ENCODE data around the gene NXNL1.
A peak's percentile ranks its signal among the peaks of the same experiment; 100 is the strongest.

Gene NXNL1

GRCh38 chr19:17497149-17497798 lies 36.5 kb upstream of the NXNL1 start (continued):
- no peak for TF ChIP-seq ZFP41 (tag by site-specific recombination; IDR thresholded peaks at IDR 0.05; ENCODE audit: borderline replicate concordance)
- no peak for TF ChIP-seq ZNF202 (tag by site-specific recombination; IDR thresholded peaks at IDR 0.05; ENCODE audit: borderline replicate concordance)
- TF ChIP-seq ZBTB11 (tag by site-specific recombination; conservative IDR thresholded peaks at IDR 0.05; ENCODE audit: low read depth): no peak
- TF ChIP-seq KLF16 (tag by site-specific recombination; IDR thresholded peaks at IDR 0.05): no peak

- Histone ChIP-seq H3K27ac (ENCODE audit: extremely low read depth, low read depth, low read length) (no peak overlapping the region), H3K4me3 (ENCODE audit: low read depth, low read length) (no peak overlapping the region), H3K4me1 (ENCODE audit: control insufficient read depth, insufficient read depth, low read length) (no peaks in the 10 kb centered on the region), H3K9me3 (ENCODE audit: control insufficient read depth, insufficient read depth, low read depth, low read length) (no peaks in the 10 kb centered on the region), H3K36me3 (ENCODE audit: control insufficient read depth in 2 of 2, insufficient read depth in 1 of 2, low read length in 2 of 2) (peaks cover 0 to 7% of the 10 kb centered on the region in 2 experiments; a peak in 1 of 3 replicates)
- ChIA-PET POLR2A (no interaction called here), CTCF (interaction anchor here (0.6 to 3.8 kb wide), 64 partner anchors 8 to 1123 kb away, joined by 3 to 31 read pairs (median 4); partner anchors contain the start of genes PGLS and SLC27A1)
- TF ChIP-seq ZNF654 (tag by site-specific recombination; IDR thresholded peaks at IDR 0.05; ENCODE audit: low read depth) (peak; percentile 51), ZNF2 (tag by site-specific recombination; IDR thresholded peaks at IDR 0.05) (peak; percentile 50; the same call in 1 of the 2 replicates), ZNF791 (tag by site-specific recombination; IDR thresholded peaks at IDR 0.05) (no peak), ZNF585B (tag by site-specific recombination; IDR thresholded peaks at IDR 0.05) (no peak), ZIC2 (tag by site-specific recombination; IDR thresholded peaks at IDR 0.05) (peak; percentile 91), SCRT2 (tag by site-specific recombination; IDR thresholded peaks at IDR 0.05) (no peak), ZNF423 (tag by site-specific recombination; IDR thresholded peaks at IDR 0.05) (peak; percentile 90), ZSCAN30 (tag by site-specific recombination; IDR thresholded peaks at IDR 0.05) (peak; percentile 58; the same call in 1 of the 2 replicates), ZNF521 (tag by site-specific recombination; IDR thresholded peaks at IDR 0.05) (no peak), ZBTB8A (tag by site-specific recombination; IDR thresholded peaks at IDR 0.05) (peak; percentile 58), GLIS2 (tag by site-specific recombination; IDR thresholded peaks at IDR 0.05) (0 out of 2 replicates have a peak, but pooled peaks have one; percentile 15), ZNF121 (tag by site-specific recombination; IDR thresholded peaks at IDR 0.05) (peak; percentile 80), KLF7 (tag by site-specific recombination; IDR thresholded peaks at IDR 0.05; ENCODE audit: borderline replicate concordance) (no peak), HIC1 (tag by site-specific recombination; IDR thresholded peaks at IDR 0.05) (peak; percentile 80), PRDM10 (tag by site-specific recombination; IDR thresholded peaks at IDR 0.05) (peak; percentile 46; the same call in 1 of the 2 replicates), ZNF146 (tag by site-specific recombination; IDR thresholded peaks at IDR 0.05) (no peak), GLIS1 (tag by site-specific recombination; IDR thresholded peaks at IDR 0.05) (peak; percentile 66), PATZ1 (tag by site-specific recombination; IDR thresholded peaks at IDR 0.05) (peak; percentile 38; the same call in 1 of the 2 replicates), ZXDB (tag by site-specific recombination; IDR thresholded peaks at IDR 0.05) (no peak), ZNF302 (tag by site-specific recombination; IDR thresholded peaks at IDR 0.05; ENCODE audit: low read depth) (no peak), RBAK (tag by site-specific recombination; IDR thresholded peaks at IDR 0.05) (no peak)
Measured at GRCh38 chr19:17496337-17496997, 35.7 kb upstream of the NXNL1 start.

Measured in HEK293 (cell line).